Measurements from ENCODE around the gene TDRD15. TPM values are rescaled to one million over a fixed set of nuclear protein-coding genes. Genes with fewer than 3 reads are reported as not detected.
"Not testable (repeated sequence)": the region's sequence is repeated elsewhere in the genome, so short reads cannot be mapped to it uniquely, and the experiment has no call there.

TDRD15 gene
- total RNA-seq, 4 donors from 2014 or later: 0.73 TPM; not detected in 3

GRCh38 chr2:21135585-21135984 is 11.8 kb downstream of the TDRD15 start:
- no peaks in the 10 kb centered on the region for H3K27me3 ChIP-seq
- H3K27ac ChIP-seq: no peak overlapping the region
- H3K4me1 ChIP-seq: no peaks in the 10 kb centered on the region
- H3K9me3 ChIP-seq: no peaks in the 10 kb centered on the region
- WGBS, 2 donors (ENCODE audit: low coverage in 1 of 2): 74 to 86% methylated on average over 2 of the region's 2 CpGs
- no peak overlapping the region for H3K4me3 ChIP-seq
- no peak for ATAC-seq
- TF ChIP-seq POLR2AphosphoS5 (IDR thresholded peaks at IDR 0.05): no peak
- TF ChIP-seq POLR2A (IDR thresholded peaks at IDR 0.05): no peak
- TF ChIP-seq CTCF (IDR thresholded peaks at IDR 0.05): no peak
- no peak for TF ChIP-seq EP300 (IDR thresholded peaks at IDR 0.05)
- H3K36me3 ChIP-seq: no peaks in the 10 kb centered on the region

GRCh38 chr2:21142149-21142548 is 18.4 kb downstream of the TDRD15 start:
- no peaks in the 10 kb centered on the region for H3K36me3 ChIP-seq
- no peak overlapping the region for H3K27ac ChIP-seq
- 77 to 82% methylated on average over 2 of the region's 2 CpGs for WGBS, 2 donors (ENCODE audit: low coverage in 1 of 2)
- no peaks in the 10 kb centered on the region for H3K9me3 ChIP-seq
- no peak for TF ChIP-seq EP300 (IDR thresholded peaks at IDR 0.05)
- no peaks in the 10 kb centered on the region for H3K27me3 ChIP-seq
- no peak overlapping the region for H3K4me3 ChIP-seq
- no peaks in the 10 kb centered on the region for H3K4me1 ChIP-seq
- ATAC-seq: no peak

GRCh38 chr2:21146638-21147037 is 22.9 kb downstream of the TDRD15 start:
- Histone ChIP-seq H3K27ac (no peak overlapping the region), H3K36me3 (no peaks in the 10 kb centered on the region), H3K4me1 (no peaks in the 10 kb centered on the region), H3K9me3 (no peaks in the 10 kb centered on the region), H3K4me3 (no peak overlapping the region), H3K27me3 (no peaks in the 10 kb centered on the region)
- 89 to 95% methylated on average over 2 of the region's 2 CpGs for WGBS, 2 donors (ENCODE audit: low coverage in 1 of 2)
- TF ChIP-seq CTCF (IDR thresholded peaks at IDR 0.05): no peak
- no peak for TF ChIP-seq POLR2AphosphoS5 (IDR thresholded peaks at IDR 0.05)
- TF ChIP-seq POLR2A (IDR thresholded peaks at IDR 0.05): no peak
- TF ChIP-seq EP300 (IDR thresholded peaks at IDR 0.05): no peak
- no peak for ATAC-seq

GRCh38 chr2:21148718-21149117 is 24.9 kb downstream of the TDRD15 start:
- Histone ChIP-seq H3K4me3 (no peak overlapping the region), H3K27me3 (peaks cover 12% of the 10 kb centered on the region), H3K27ac (no peak overlapping the region), H3K9me3 (peaks cover 0 to 8% (median 0%) of the 10 kb centered on the region in 3 donors), H3K36me3 (no peaks in the 10 kb centered on the region), H3K4me1 (no peaks in the 10 kb centered on the region)
- no peak for ATAC-seq
- no peak for TF ChIP-seq POLR2A (IDR thresholded peaks at IDR 0.05)
- TF ChIP-seq EP300 (IDR thresholded peaks at IDR 0.05): no peak
- no peak for TF ChIP-seq POLR2AphosphoS5 (IDR thresholded peaks at IDR 0.05)
- no peak for TF ChIP-seq CTCF (IDR thresholded peaks at IDR 0.05)

GRCh38 chr2:21151234-21151633 is 27.5 kb downstream of the TDRD15 start:
- peaks cover 12% of the 10 kb centered on the region for H3K27me3 ChIP-seq
- 43 to 45% methylated on average over 2 of the region's 2 CpGs for WGBS, 2 donors (ENCODE audit: low coverage in 1 of 2)
- not testable (repeated sequence) for ATAC-seq, H3K9me3 ChIP-seq, H3K36me3 ChIP-seq, H3K4me1 ChIP-seq, H3K27ac ChIP-seq, H3K4me3 ChIP-seq

- Histone ChIP-seq H3K27me3 (peaks cover 12% of the 10 kb centered on the region), H3K27ac (no peak overlapping the region), H3K4me3 (no peak overlapping the region), H3K4me1 (no peaks in the 10 kb centered on the region), H3K9me3 (peaks cover 0 to 8% (median 0%) of the 10 kb centered on the region in 3 donors), H3K36me3 (no peaks in the 10 kb centered on the region)
- TF ChIP-seq POLR2A (IDR thresholded peaks at IDR 0.05) (no peak), EP300 (IDR thresholded peaks at IDR 0.05) (no peak), CTCF (IDR thresholded peaks at IDR 0.05) (no peak)
- 40 to 50% methylated on average over 3 of the region's 3 CpGs for WGBS, 2 donors (ENCODE audit: low coverage in 1 of 2)
- ATAC-seq: no peak
These were observed 31.8 kb downstream of the TDRD15 start for GRCh38 chr2:21155365-21156136.
